ENCODE results near the gene PIGC. TPM values are rescaled to one million over a fixed set of nuclear protein-coding genes. Genes with fewer than 3 reads are reported as not detected.

Gene PIGC
- total RNA-seq, 2 experiments from 2014 or later = 23.7 to 27.1 TPM

- H3K27ac Mint-ChIP-seq = no peak overlapping the region
These were observed 21.7 kb upstream of the PIGC start for GRCh38 chr1:172465617-172466016.

GRCh38 chr1:172460887-172461315 lies 17.0 kb upstream of the PIGC start:
- Mint-ChIP-seq H3K27me3 (no peaks in the 10 kb centered on the region), H3K27ac (no peak overlapping the region), H3K9me3 (no peaks in the 10 kb centered on the region), H3K4me3 (no peak overlapping the region), H3K4me1 (ENCODE audit: low read depth) (no peaks in the 10 kb centered on the region), H3K36me3 (ENCODE audit: low read depth) (no peaks in the 10 kb centered on the region)
- no peaks in the 10 kb centered on the region for H3K9me3 ChIP-seq (ENCODE audit: control insufficient read depth in 1 of 2, insufficient read depth in 1 of 2, low read length in 2 of 2)
- ATAC-seq (ENCODE audit: poor library complexity) (no peak), DNase-seq (no peak)
- ChIA-PET POLR2A (interaction anchor here (0.6 kb wide), 1 partner anchor 28 kb away, joined by 3 read pairs; no protein-coding TSS in a partner anchor), CTCF (interaction anchor here (1.0 to 1.9 kb wide), 2 partner anchors 11 to 13 kb away, joined by 3 to 11 read pairs; no protein-coding TSS in a partner anchor)
- no peaks in the 10 kb centered on the region for H3K27me3 ChIP-seq (ENCODE audit: control insufficient read depth in 1 of 2, insufficient read depth in 2 of 2, low read length in 2 of 2)
- H3K4me3 ChIP-seq (ENCODE audit: low read length) = no peak overlapping the region
- no peaks in the 10 kb centered on the region for H3K36me3 ChIP-seq (ENCODE audit: insufficient read depth, low read length)
- TF ChIP-seq, protein P1, sequence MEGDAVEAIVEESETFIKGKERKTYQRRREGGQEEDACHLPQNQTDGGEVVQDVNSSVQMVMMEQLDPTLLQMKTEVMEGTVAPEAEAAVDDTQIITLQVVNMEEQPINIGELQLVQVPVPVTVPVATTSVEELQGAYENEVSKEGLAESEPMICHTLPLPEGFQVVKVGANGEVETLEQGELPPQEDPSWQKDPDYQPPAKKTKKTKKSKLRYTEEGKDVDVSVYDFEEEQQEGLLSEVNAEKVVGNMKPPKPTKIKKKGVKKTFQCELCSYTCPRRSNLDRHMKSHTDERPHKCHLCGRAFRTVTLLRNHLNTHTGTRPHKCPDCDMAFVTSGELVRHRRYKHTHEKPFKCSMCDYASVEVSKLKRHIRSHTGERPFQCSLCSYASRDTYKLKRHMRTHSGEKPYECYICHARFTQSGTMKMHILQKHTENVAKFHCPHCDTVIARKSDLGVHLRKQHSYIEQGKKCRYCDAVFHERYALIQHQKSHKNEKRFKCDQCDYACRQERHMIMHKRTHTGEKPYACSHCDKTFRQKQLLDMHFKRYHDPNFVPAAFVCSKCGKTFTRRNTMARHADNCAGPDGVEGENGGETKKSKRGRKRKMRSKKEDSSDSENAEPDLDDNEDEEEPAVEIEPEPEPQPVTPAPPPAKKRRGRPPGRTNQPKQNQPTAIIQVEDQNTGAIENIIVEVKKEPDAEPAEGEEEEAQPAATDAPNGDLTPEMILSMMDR (IDR thresholded peaks at IDR 0.05) = no peak
- no peaks in the 10 kb centered on the region for H3K4me1 ChIP-seq (ENCODE audit: insufficient read depth, low read length)
- intact Hi-C loops (cut with DNase I, micrococcal nuclease) = no loop called here
- no peak overlapping the region for H3K27ac ChIP-seq (ENCODE audit: low read depth in 1 of 2, low read length in 2 of 2)

More at GRCh38 chr1:172465617-172466016, 21.7 kb upstream of the PIGC start:
- Mint-ChIP-seq H3K4me3 (no peak overlapping the region), H3K9me3 (no peaks in the 10 kb centered on the region), H3K4me1 (ENCODE audit: low read depth) (no peaks in the 10 kb centered on the region), H3K27me3 (no peaks in the 10 kb centered on the region), H3K36me3 (ENCODE audit: low read depth) (no peaks in the 10 kb centered on the region)
- intact Hi-C loops (cut with DNase I, micrococcal nuclease) = no loop called here
- DNase-seq (no peak), ATAC-seq (ENCODE audit: poor library complexity) (no peak)
- no peaks in the 10 kb centered on the region for H3K4me1 ChIP-seq (ENCODE audit: insufficient read depth, low read length)
- H3K36me3 ChIP-seq (ENCODE audit: insufficient read depth, low read length) = no peaks in the 10 kb centered on the region
- ChIA-PET POLR2A (no interaction called here), CTCF (no interaction called here)
- H3K4me3 ChIP-seq (ENCODE audit: low read length) = no peak overlapping the region
- TF ChIP-seq, protein P1 (IDR thresholded peaks at IDR 0.05) = no peak
- no peaks in the 10 kb centered on the region for H3K9me3 ChIP-seq (ENCODE audit: control insufficient read depth in 1 of 2, insufficient read depth in 1 of 2, low read length in 2 of 2)
- no peaks in the 10 kb centered on the region for H3K27me3 ChIP-seq (ENCODE audit: control insufficient read depth in 1 of 2, insufficient read depth in 2 of 2, low read length in 2 of 2)
- H3K27ac ChIP-seq (ENCODE audit: low read depth in 1 of 2, low read length in 2 of 2) = no peak overlapping the region

DNA sequence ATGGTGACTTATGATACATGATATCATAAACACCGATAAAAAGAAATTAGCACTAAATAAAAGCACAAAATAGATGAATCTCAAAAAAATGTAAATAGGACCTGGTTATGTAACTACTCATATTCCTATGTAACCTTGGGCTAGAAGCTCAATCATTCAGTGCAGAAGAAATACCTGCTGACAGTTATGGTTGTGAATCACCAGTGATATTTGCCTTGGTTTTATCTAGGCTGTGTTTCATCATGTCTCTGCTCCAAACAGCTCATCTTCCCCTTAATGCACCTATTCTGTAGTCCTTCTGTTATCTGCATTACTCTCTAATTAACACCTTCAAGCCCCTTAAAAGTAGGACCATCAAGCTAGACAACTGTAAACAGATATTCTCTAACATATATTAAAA lies 16.3 kb upstream of the PIGC start:
- Mint-ChIP-seq H3K4me3 (no peak overlapping the region), H3K27me3 (no peaks in the 10 kb centered on the region), H3K27ac (no peak overlapping the region), H3K36me3 (ENCODE audit: low read depth) (no peaks in the 10 kb centered on the region), H3K4me1 (ENCODE audit: low read depth) (no peaks in the 10 kb centered on the region), H3K9me3 (no peaks in the 10 kb centered on the region)
- Histone ChIP-seq H3K9me3 (ENCODE audit: control insufficient read depth in 1 of 2, insufficient read depth in 1 of 2, low read length in 2 of 2) (no peaks in the 10 kb centered on the region), H3K4me3 (ENCODE audit: low read length) (no peak overlapping the region), H3K4me1 (ENCODE audit: insufficient read depth, low read length) (no peaks in the 10 kb centered on the region), H3K36me3 (ENCODE audit: insufficient read depth, low read length) (no peaks in the 10 kb centered on the region), H3K27me3 (ENCODE audit: control insufficient read depth in 1 of 2, insufficient read depth in 2 of 2, low read length in 2 of 2) (no peaks in the 10 kb centered on the region), H3K27ac (ENCODE audit: low read depth in 1 of 2, low read length in 2 of 2) (no peak overlapping the region)
- POLR2A ChIA-PET = no interaction called here
- TF ChIP-seq, protein P1 (IDR thresholded peaks at IDR 0.05) = no peak
- intact Hi-C loops (cut with DNase I, micrococcal nuclease) = no loop called here
- no peak for DNase-seq
- ATAC-seq (ENCODE audit: poor library complexity) = no peak
- CTCF ChIA-PET = interaction anchor here (1.0 to 1.9 kb wide), 2 partner anchors 10 to 14 kb away, joined by 3 to 11 read pairs; no protein-coding TSS in a partner anchor

Measured in CD4-positive, alpha-beta T cell (primary cell).